Esophagus squamous epithelium (tissue), 5 donors: ENCODE measurements around the gene CFC1B. TPM values are rescaled to one million over a fixed set of nuclear protein-coding genes. Genes with fewer than 3 reads are reported as not detected.
"Not testable (repeated sequence)": the region's sequence is repeated elsewhere in the genome, so short reads cannot be mapped to it uniquely, and the experiment has no call there.

Experiments used
- DNase-seq: peaks from one replicate; lab custom pipeline; 2025; lab: John Stamatoyannopoulos, UW
- H3K27ac ChIP-seq, 4 donors: fragments of 200-600 bp; sonication (generic); one replicate each; pipeline ENCODE4 v1.5.1; 2016 to 2019; ENCODE audit warnings: mild to moderate bottlenecking in 1 of 4
- H3K27me3 ChIP-seq, 4 donors: fragments of 200-600 bp; sonication (generic); 1 replicate in 3 of 4; 2 replicates in 1 of 4; pipeline versions ENCODE4 v1.5.1 to v1.6.0; 2017 to 2021; ENCODE audit warnings: antibody characterized with exemption in 1 of 4
- H3K36me3 ChIP-seq, 3 donors: fragments of 200-600 bp; sonication (generic); one replicate each; pipeline ENCODE4 v1.5.1; 2016 to 2019
- H3K4me1 ChIP-seq, 3 donors: fragments of 200-600 bp; sonication (generic); one replicate each; pipeline ENCODE4 v1.5.1; 2017 to 2019
- H3K4me3 ChIP-seq, 4 donors: fragments of 200-600 bp; sonication (generic); 1 replicate in 3 of 4; 2 replicates in 1 of 4; pipeline ENCODE4 v1.5.1; 2016 to 2019; ENCODE audit warnings: mild to moderate bottlenecking in 2 of 4, moderate library complexity in 1 of 4
- H3K9me3 ChIP-seq, 3 donors: fragments of 200-600 bp; sonication (generic); one replicate each; pipeline ENCODE4 v1.5.1; 2016 to 2019
- WGBS, 2 donors: methylation state at CpG; one replicate each; pipeline ENCODE4 v1.1.5; 2018; 5-methylcytosine and 5-hydroxymethylcytosine counted together
- intact Hi-C: fragments of 100-400 bp; cut with DNase I; formaldehyde crosslinking; loops from one replicate; pipeline ENCODE4 v1.15.0; 2022
- total RNA-seq, 4 donors: library from RNA; depleted of rRNA; stranded (reverse); fragments of >200 nt; gene quantifications; one replicate each; pipeline ENCODE4 v1.1.0, GENCODE V29; 2016
- donor health status: DM: yes; HTN: yes; CAD: no.

CFC1B gene
- total RNA-seq, 4 donors from 2014 or later: not detected

DNA sequence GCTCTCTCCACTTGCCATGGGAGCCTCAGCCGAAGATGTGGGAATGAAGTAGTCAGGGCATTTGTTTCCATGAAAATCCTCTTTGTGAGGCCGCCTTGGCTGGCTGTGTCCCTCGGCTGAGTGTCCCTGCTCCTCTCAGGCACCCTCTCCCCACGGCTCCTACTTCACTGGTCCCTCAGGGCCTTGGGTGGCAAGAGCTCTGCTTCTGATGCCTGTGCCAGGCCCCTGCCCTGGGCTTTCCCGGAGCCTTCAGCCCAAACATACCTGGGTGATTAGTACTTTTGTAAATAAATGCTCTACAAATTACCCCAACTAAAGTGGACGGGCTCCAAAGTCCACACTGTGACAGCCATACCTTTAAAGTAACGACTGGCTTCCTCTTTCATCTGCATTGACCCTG, 15.6 kb downstream of the CFC1B start:
- intact Hi-C loops: not testable (repeated sequence)

DNA sequence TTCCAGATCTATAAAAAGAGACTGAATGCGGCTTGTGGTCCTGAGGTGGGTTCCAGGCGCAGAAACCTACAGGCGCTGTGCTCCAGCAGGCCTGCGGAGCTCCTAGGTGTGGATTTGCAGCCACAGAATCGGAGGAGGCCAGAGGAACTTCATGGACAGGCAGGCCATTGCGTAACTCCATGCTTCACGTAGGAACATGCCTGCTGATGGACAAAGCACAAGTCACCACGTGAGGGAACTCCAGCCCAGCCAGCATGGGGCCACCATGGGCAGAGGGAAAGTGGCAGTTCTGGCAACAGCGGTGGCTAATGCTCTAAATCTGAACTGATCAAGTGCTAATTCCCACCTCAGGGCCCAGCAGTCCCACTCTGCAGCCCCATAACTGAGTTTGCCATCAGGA, 17.2 kb downstream of the CFC1B start:
- intact Hi-C loops, H3K27ac ChIP-seq, DNase-seq, H3K27me3 ChIP-seq, H3K4me1 ChIP-seq, H3K4me3 ChIP-seq, H3K36me3 ChIP-seq, H3K9me3 ChIP-seq: not testable (repeated sequence)
- WGBS, 2 donors: no CpG with 5 or more reads among the region's 9 CpGs

More for the DNA sequence above, 15.6 kb downstream of the CFC1B start:
- H3K27me3 ChIP-seq, H3K9me3 ChIP-seq, H3K36me3 ChIP-seq, H3K4me1 ChIP-seq, H3K27ac ChIP-seq, H3K4me3 ChIP-seq, DNase-seq: not testable (repeated sequence)
- WGBS, 2 donors: no CpG with 5 or more reads among the region's 7 CpGs

GRCh38 chr2:130542789-130543188, 21.8 kb downstream of the CFC1B start:
- H3K36me3 ChIP-seq, H3K4me1 ChIP-seq, DNase-seq, H3K27me3 ChIP-seq, H3K27ac ChIP-seq, H3K4me3 ChIP-seq, intact Hi-C loops, H3K9me3 ChIP-seq: not testable (repeated sequence)
- no CpG with 5 or more reads among the region's 4 CpGs for WGBS, 2 donors

- H3K9me3 ChIP-seq, DNase-seq, H3K27ac ChIP-seq, H3K36me3 ChIP-seq, intact Hi-C loops, H3K27me3 ChIP-seq, H3K4me1 ChIP-seq, H3K4me3 ChIP-seq: not testable (repeated sequence)
- no CpG with 5 or more reads among the region's 12 CpGs for WGBS, 2 donors
Measured at GRCh38 chr2:130543785-130544528, 22.9 kb downstream of the CFC1B start.

DNA sequence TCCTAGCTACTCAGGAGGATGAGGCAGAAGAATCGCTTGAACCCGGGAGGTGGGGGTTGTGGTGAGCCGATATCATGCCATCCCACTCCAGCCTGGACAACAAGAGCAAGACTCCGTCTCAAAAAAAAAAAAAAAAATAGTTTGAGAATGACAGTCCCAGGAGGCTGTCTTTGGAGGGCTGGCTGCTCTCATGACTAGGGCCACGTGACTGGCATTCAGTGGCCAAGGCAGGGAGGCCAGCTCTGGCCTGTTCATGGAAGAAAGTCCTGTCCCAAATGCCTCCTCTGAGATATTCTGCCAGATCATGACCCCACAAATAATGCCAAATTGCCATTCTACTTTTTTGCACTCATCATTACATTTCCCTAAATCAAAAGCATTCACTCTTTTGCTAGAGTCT, 24.0 kb downstream of the CFC1B start:
- H3K4me3 ChIP-seq: not testable (repeated sequence)

DNA sequence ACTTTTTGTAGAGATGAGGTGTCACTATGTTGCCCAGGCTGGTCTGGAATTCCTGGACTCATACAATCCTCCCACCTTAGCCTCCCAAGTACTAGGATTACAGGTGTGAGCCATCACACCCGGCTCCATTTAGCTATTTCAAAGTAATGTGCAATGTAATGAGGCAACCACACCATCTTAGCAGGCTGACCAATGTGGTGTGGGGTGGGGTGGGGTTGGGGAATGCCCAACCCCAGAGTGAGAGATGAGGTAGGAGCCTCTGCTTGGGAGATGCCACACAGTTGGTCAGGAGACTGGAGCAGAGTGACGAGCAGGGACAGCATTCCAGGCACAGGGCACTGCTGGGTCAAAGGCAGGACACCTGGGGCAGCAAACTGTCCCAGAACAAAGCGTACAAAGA, 27.4 kb downstream of the CFC1B start:
- no CpG with 5 or more reads among the region's 3 CpGs for WGBS, 2 donors
- DNase-seq, intact Hi-C loops, H3K27me3 ChIP-seq, H3K4me3 ChIP-seq, H3K9me3 ChIP-seq, H3K36me3 ChIP-seq, H3K4me1 ChIP-seq, H3K27ac ChIP-seq: not testable (repeated sequence)

More for the DNA sequence above, 24.0 kb downstream of the CFC1B start:
- H3K36me3 ChIP-seq, intact Hi-C loops, H3K27me3 ChIP-seq, DNase-seq, H3K27ac ChIP-seq, H3K9me3 ChIP-seq, H3K4me1 ChIP-seq: not testable (repeated sequence)
- WGBS, 2 donors: no CpG with 5 or more reads among the region's 5 CpGs

DNA sequence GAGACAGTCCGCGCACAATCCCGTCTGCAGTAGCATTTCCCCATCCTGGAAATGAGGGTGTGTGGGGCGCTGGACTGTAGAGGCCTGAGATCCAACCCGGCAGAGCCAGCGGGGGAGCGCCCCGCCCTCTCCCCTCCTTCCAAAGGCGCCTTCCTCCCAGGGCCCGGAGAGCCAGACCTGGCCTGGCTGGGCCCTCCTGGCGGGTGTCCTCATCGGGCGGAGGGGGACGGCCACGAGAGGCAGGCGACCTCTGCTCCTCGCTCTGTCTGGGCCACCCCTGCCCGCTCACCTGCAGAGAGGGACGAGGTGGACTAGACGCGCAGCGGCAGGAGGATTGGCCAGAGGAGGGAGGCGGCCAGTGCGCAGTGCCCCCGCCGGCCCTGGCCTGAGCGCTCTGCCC, 28.5 kb downstream of the CFC1B start:
- DNase-seq, H3K9me3 ChIP-seq, H3K36me3 ChIP-seq, H3K4me1 ChIP-seq, H3K27me3 ChIP-seq, H3K27ac ChIP-seq, H3K4me3 ChIP-seq, intact Hi-C loops: not testable (repeated sequence)
- WGBS, 2 donors: no CpG with 5 or more reads among the region's 27 CpGs

DNA sequence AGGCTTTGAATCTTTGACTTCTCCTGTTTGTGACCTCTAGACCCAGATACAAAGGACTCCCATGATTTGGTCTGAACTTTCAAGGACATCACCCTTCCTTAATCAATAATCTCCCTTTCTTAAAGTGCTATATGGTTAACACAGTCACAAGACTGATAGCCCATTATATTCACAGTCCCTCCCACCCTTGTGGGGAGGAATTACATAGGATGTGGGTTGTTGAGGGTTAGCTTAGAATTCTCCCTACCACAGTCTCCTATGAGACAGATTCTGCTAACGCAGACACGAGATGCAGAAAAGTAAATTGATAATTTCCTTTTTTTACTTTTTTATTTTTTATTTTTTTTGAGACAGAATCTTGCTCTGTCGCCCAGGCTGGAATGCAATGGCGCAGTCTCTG, 33.2 kb downstream of the CFC1B start:
- H3K4me1 ChIP-seq, H3K27me3 ChIP-seq, H3K27ac ChIP-seq, H3K4me3 ChIP-seq, H3K9me3 ChIP-seq, intact Hi-C loops, DNase-seq, H3K36me3 ChIP-seq: not testable (repeated sequence)
- WGBS, 2 donors: no CpG with 5 or more reads among the region's 4 CpGs

DNA sequence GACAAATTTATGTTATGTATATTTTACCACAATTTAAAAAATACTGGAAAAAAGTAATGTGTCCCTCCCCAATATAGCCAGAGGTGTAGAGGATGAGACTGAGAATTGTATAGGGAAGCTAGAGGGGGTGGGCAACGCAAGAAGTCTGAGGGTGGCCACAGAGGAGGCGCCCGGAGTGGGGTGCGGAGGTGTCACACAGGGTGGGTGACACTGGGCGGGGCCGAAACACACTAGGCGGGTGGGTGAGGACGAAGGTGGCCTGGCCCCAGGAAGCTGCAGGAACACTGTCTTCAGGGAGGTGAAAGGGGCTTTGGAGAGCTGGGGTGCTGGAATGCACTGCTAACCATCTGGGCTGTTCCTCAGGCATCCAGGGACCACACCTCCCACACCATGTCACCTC, 35.4 kb downstream of the CFC1B start:
- H3K4me1 ChIP-seq, DNase-seq, H3K4me3 ChIP-seq, intact Hi-C loops, H3K9me3 ChIP-seq, H3K27ac ChIP-seq, H3K27me3 ChIP-seq, H3K36me3 ChIP-seq: not testable (repeated sequence)
- no CpG with 5 or more reads among the region's 8 CpGs for WGBS, 2 donors

DNA sequence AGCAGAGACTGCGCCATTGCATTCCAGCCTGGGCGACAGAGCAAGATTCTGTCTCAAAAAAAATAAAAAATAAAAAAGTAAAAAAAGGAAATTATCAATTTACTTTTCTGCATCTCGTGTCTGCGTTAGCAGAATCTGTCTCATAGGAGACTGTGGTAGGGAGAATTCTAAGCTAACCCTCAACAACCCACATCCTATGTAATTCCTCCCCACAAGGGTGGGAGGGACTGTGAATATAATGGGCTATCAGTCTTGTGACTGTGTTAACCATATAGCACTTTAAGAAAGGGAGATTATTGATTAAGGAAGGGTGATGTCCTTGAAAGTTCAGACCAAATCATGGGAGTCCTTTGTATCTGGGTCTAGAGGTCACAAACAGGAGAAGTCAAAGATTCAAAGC, 45.1 kb downstream of the CFC1B start:
- WGBS, 2 donors: no CpG with 5 or more reads among the region's 4 CpGs
- H3K4me1 ChIP-seq, H3K9me3 ChIP-seq, H3K27me3 ChIP-seq, H3K36me3 ChIP-seq, H3K4me3 ChIP-seq, H3K27ac ChIP-seq, intact Hi-C loops, DNase-seq: not testable (repeated sequence)

GRCh38 chr2:130571929-130572328, 50.9 kb downstream of the CFC1B start:
- DNase-seq, H3K27me3 ChIP-seq, H3K36me3 ChIP-seq, H3K27ac ChIP-seq, H3K4me3 ChIP-seq, H3K4me1 ChIP-seq, intact Hi-C loops, H3K9me3 ChIP-seq: not testable (repeated sequence)
- no CpG with 5 or more reads among the region's 3 CpGs for WGBS, 2 donors

DNA sequence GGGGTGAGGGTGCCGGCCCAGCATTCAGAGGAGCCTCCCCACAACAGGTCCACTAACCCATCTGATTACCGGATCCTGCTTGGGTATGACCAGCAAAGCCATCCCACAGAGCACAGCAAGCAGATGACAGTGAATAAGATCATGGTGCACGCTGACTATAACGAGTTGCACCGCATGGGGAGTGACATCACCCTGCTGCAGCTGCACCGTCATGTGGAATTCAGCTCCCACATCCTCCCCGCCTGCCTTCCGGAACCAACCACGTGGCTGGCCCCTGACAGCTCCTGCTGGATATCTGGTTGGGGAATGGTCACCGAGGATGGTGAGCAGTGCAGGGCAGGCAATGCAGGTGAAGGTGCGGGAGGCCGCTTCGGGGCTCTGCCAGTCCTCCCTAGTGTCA, 53.2 kb downstream of the CFC1B start:
- H3K4me3 ChIP-seq, DNase-seq, H3K27me3 ChIP-seq, H3K27ac ChIP-seq, H3K36me3 ChIP-seq, intact Hi-C loops, H3K4me1 ChIP-seq, H3K9me3 ChIP-seq: not testable (repeated sequence)
- no CpG with 5 or more reads among the region's 13 CpGs for WGBS, 2 donors

DNA sequence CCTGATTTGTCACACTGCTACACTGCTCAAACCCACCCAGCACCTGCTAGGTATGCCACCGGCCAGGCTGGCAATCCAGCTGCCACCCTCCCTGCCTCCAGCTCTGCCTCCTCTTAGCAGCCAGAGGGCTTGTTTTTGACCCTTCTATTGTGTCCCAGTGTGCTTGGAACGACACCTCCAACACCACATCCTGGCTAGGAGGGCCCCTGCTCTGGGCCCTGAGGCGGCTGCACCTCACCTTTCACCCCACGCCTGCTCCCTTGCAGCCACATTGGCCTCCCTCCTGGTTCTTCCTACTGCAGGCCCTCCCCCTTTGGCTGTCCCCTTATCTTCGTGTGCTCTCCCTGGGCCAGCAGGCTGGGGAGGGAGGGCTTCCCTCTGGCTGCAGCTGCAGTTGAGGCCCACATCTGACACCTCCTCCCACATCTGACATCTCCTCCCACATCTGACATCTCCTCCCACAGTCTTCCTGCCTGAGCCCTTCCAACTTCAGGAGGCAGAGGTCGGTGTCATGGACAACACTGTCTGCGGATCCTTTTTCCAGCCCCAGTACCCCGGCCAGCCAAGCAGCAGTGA, 55.3 kb downstream of the CFC1B start:
- WGBS, 2 donors: no CpG with 5 or more reads among the region's 8 CpGs
- H3K36me3 ChIP-seq, DNase-seq, H3K4me3 ChIP-seq, H3K27me3 ChIP-seq, H3K9me3 ChIP-seq, H3K4me1 ChIP-seq, H3K27ac ChIP-seq, intact Hi-C loops: not testable (repeated sequence)
